GM19324 (cell line): ENCODE measurements around the gene ADARB1.

Experiments
- ATAC-seq: cut with Tn5 transposase; IDR thresholded peaks from one replicate; pipeline ENCODE4 v1.9.1; 2021; ENCODE audit warnings: mild to moderate bottlenecking, moderate library complexity; ENCODE audit not compliant: unreplicated experiment, low FRiP score

ADARB1 gene

DNA sequence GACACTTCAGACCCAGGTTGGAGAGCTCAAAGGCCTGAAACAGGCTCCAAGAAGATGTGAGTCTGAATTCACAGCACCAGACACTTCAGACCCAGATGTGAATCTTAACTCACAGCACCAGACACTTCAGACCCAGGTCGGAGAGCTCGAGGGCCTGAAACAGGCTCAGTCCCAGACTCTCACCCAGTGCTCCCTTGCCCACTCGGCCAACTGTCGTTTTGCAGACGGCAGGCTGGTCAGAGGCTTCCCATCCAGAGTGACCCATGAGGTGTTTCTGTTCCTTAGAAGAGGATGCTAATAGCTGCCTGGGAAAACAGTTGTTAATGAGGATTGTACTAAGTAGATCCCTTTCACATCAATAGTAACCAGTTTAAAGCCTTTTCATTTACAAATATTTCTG, 88.4 kb downstream of the ADARB1 start:
- ATAC-seq, result no peak

DNA sequence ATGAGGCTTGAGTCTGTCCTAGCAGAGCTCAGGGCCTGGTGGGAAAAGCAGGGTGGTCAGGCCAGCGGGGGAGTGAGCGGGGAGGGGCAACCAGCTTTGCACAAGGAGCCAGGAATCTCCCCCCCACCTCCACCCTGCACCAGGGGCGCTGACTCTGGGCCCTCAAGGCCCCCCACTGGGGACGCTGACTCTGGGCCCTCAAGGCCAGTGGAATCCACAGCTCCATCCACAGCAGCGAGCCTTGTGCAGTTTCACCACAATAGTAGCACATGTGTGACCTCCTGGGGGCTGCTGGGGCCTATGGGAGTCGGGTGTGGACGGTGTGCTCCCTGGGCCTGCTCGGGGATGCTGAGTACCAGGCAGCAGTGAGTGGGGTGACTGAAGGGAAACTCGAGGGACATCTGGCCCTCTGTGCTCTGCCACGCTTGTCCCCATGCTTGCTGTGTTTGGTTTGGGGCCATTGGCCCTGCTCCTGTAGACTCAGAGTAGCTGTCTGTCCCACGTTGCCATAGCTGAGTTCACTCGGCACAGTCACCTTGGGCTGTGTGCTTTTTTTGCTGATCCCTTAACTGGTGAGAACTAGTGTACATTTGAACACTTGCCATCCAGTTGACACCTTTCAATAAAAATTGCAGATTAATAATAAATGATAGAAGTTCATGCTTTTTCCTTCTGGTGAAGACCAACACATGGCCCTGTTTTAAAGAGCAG, 89.2 kb downstream of the ADARB1 start:
- ATAC-seq, result no peak

DNA sequence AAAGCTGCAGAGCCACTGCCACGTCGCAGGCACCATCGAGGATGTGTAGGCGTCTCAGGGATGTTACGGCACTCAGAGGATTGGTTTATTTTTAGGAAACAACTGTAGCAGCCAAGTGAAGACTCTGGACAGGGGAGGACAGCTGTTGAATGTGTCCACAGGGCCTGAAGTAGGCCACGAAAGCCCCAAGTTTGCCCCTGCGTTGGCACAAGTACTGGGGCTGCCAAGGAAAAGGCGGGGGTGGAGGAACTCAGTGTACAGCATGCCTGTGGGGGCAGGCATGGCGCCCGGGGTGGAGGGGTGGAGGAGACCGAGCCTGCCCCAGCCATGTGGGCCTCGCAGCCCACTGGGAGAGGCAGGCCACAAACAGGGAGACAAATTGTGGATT, 89.7 kb downstream of the ADARB1 start:
- ATAC-seq, result no peak

DNA sequence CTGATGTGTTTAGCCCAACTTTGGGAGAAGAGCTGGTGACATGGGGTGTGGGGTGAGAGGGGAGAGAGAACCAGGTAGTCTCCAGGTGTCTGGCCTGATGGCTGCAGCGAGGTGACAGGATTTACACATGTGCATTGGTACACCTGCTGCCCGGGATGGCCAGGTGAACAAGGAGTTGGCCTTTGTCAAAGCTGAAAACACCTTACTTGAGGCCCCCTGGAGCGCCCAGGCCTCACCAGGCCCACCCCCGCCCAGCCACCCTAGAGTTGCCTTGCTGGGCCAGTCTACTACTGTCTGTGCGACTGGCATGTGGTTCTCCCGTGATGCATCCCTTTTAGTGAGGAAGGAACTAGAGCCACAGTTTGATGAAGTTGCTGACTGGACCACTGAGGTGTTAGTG, 90.5 kb downstream of the ADARB1 start:
- no peak for ATAC-seq

DNA sequence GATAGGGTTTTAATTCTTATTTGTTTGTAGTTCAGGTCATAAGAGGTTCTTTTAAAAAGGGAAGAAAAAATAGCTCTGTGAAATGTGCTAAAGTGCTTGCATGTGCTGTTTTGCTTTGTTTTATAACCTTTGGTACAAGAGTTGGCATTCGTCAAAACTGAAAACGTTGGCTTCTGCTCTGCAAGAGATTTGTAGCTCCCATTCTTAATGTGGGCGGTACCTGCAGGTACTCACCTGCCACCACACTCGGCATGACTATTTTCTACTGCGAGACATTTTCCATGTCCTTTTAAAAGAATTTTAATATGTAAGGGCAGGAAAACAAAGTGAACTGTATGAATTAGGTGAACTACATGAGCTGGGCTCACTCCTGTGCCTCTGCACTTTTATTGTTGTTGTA, 92.6 kb downstream of the ADARB1 start:
- ATAC-seq, result no peak

DNA sequence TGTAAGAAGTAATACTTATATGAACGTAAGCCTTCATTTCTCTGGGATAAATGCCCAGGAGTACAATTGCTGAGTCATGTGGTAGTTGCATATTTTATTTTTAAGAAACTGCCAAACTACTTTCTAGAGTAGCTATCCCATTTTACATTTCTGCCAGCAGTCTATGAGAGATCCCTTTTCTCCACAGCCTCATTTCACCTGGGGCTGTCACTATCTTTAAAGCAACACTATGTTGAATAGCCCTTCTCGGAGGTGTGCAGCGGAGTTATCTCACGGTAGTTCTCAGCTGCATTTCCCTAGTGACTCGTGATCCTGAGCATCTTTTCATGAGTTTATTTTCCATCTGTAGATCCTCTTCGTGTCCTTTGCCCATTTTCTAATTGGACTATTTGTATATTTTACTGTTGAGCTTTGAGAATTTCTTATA, 93.4 kb downstream of the ADARB1 start:
- no peak for ATAC-seq

DNA sequence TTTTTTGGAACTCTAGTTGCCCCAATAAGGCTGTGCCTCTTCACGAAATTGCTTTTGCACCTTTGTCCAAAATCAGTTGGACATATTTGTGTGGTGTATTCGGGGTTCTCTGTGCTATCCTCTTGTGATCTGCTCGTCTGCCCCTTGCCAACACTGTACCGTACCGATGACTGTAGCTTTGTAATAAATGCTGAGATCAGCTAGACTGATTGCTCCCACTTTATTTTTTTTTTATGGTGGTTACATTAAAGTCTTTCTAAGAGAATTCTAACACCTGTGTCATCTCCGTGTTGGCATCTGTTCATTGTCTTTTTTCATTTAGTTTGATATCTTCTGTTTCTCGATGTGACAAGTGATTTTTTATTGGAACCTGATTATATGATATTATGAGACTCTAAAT, 94.1 kb downstream of the ADARB1 start:
- no peak for ATAC-seq

DNA sequence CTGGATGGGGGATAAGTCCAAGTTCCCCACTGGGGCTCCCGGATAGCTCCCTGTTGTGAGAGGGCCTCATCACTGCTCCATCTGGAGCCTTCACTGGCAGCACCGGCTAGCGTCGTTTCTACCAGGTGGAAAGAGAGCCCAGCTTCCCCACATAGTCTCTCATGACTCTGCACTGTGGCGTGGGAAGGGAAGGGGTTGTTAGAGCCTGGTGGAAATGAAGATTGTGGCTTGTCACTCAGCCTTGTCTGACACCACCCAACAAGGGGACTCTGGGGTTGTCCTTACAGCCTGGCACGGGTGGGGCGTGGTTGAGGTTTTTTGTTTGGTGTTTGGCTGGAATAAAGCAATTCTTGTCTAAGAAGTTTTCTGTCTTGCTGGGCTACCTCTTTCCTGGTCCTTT, 94.6 kb downstream of the ADARB1 start:
- ATAC-seq, result no peak

DNA sequence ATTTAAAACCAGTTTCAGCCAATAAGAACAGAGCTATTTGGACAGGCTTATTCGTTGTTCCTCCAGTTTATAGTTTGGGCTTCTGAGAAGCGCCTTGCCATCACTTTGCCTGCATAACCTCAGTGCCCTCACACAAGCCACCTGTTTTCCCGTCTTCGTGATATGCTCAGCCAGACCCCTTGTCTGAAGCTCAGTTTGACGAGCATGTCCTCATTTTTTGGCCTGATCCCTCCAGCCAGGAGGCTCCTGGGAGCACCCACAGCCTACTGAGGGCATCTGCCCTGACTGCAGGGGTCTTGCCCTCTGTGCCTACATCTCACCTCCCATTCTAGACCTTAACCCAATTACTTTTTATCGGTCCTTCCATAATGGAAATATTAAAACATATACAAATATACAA, 95.3 kb downstream of the ADARB1 start:
- ATAC-seq, result no peak

DNA sequence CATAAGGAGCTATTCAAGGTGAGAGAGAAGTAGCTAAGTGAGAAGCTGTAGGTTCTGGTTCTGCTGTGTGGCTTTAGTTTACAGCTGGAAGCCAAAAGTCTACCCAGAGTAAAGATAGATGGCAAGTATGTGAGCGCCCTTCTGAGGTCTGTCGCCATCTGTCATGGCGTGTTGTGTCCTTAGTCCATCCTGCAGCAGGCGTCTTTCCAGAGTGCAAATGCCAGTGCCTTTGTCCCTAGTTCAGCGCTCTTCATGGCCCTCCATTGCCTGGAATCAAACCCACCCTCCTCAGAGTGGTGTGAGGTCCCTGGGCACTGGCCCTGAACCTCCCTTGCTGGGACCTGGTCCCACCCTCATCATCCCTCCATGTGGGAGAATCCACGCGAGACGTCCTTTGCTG, 96.6 kb downstream of the ADARB1 start:
- ATAC-seq, result no peak

DNA sequence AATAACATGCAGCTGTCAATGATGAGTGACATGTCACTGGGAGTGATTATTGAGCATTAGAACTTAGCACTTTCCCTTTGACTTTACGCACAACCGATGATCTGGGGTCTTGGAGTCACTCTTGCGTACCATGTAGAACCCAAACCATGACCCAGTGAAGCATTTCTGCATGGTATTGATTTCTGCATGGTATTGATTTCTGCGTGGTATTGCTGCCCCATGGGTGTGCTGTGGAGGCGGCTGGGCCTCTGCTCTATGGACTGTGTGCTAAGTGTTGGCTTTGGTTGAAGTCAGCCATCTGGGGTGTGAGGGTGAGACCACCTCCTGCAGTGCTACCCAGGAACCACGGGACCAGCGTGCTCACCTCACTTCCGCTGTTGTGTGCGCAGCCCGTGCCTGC, 98.0 kb downstream of the ADARB1 start:
- no peak for ATAC-seq

DNA sequence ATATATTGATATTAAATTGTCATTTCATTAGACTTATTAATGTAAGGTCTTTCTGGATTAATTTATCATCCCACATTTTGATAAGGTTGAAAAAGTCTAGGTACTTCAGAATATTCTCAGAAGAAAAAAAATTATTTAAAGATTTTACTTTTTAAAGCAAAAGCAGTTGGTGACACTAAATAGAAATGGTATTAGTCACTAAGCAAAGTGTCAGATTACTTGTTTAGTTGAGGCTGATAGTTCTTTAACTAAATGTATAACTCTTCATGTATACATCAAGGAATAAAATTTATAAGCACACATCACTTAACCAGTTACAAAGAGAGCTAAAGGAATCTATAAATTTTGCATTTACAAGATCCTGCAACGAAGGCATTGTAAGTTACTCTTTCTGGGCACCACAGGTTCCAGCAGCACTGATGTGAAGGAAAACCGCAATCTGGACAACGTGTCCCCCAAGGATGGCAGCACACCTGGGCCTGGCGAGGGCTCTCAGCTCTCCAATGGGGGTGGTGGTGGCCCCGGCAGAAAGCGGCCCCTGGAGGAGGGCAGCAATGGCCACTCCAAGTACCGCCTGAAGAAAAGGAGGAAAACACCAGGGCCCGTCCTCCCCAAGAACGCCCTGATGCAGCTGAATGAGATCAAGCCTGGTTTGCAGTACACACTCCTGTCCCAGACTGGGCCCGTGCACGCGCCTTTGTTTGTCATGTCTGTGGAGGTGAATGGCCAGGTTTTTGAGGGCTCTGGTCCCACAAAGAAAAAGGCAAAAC, 101.1 kb downstream of the ADARB1 start:
- ATAC-seq, result no peak

DNA sequence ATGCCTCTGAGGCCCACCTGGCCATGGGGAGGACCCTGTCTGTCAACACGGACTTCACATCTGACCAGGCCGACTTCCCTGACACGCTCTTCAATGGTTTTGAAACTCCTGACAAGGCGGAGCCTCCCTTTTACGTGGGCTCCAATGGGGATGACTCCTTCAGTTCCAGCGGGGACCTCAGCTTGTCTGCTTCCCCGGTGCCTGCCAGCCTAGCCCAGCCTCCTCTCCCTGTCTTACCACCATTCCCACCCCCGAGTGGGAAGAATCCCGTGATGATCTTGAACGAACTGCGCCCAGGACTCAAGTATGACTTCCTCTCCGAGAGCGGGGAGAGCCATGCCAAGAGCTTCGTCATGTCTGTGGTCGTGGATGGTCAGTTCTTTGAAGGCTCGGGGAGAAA, 101.8 kb downstream of the ADARB1 start:
- ATAC-seq, result no peak

DNA sequence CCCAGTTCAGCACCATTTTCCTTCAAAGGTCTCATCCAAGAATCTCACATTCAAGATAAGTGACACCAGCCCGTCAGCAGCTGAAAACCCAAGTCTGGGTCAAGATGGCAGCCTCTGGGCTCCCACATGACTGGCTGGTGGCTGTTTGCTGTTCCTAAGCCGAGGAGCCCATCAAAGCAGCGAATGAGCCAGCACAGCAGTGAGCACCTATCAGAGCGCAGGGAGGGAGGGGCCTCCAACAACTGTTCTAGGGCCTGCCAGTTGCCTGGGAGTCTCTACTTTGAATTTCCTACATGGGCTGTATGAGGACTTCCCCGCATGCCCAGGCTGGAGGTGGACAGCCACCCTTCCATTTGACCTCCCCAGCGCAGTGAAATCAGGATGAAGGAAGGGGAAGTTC, 102.7 kb downstream of the ADARB1 start:
- no peak for ATAC-seq

DNA sequence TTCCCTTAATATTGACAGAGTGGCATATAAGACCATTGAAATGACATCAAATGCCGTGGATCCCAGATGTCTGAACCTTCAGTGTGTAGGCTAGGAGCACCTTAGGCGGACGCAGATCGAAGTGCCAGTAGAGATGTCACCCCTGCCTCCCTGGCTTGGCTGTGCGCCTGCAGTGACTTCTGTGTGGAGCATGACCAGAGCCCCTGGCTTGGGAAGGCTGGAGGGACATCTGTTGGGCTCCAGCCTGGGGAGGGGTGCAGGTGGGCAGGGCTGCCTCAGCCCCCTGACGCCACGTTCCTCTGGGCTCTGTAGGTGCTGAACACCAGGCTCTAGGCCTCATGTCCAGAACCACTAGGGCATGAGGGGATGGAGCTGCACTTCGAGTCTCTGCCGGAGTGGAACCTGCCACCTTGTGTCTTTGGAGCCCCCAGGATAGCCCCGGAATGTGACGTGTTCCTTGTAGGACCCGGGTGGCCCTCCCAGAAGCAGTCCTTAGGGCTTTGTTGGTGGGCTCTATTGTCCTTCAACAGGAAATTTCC, 103.8 kb downstream of the ADARB1 start:
- ATAC-seq, result no peak

DNA sequence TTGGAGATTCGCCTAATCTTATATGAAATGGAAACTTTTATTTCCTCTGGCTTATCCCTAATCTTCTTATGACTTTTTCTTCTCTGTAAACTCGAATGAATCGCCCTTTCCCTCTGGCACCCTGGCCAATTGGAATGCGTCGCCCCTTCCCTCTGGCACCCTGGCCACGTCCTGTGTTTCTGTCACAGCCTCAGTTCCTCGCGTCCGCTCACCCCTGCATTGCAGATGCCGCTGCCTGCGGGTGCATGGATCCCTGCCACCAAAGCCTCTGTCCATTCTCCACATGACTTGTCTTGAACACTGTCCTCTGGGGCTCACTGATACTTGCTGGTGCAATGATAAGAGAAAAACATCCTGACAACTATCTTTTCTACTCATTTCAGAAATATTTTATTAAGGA, 104.6 kb downstream of the ADARB1 start:
- ATAC-seq, result no peak

DNA sequence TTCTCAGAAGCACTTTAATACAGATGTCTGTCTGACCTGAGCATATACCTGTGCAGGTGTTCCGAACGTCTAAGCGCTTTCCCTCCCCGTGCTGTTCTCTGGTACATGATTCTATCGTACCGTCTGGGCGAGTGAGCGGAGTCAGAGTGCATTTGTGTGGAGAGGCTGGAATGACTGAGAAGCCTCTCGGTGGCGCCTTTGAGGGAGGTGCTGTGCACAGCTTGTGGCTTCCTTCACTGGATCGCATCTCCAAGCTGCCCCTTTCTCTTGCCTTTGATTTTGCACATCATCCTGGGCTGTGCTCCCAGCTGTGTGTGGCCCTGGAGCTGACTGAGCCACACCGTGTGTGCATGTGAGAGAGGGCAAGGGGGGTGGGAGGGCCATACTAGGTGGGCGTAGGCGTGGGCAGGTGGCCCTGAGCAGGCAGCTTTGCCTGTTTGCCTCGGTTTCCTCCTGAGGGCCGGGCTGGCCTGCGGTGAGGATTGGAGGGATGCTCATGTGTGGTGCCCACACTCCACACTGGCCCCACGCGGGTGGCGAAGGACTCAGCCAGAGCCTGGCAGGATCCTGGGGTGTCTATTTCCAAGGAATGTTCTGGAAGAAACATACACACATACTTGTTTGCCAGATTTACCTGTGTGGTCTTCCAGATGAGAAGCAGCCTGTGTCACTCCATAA, 105.3 kb downstream of the ADARB1 start:
- ATAC-seq, result no peak

DNA sequence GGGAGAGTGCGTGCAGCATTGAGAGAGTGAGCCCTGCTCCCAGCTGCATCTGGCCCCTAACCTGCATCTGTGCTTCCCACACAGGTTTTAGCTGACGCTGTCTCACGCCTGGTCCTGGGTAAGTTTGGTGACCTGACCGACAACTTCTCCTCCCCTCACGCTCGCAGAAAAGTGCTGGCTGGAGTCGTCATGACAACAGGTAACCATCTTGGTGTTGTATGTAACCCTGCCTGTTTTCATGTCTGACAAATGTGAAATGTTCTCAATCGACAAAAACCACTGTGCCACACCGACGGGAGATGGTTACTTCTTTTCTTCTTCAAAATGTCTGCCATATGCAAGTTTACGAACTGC, 105.8 kb downstream of the ADARB1 start:
- ATAC-seq, result no peak

DNA sequence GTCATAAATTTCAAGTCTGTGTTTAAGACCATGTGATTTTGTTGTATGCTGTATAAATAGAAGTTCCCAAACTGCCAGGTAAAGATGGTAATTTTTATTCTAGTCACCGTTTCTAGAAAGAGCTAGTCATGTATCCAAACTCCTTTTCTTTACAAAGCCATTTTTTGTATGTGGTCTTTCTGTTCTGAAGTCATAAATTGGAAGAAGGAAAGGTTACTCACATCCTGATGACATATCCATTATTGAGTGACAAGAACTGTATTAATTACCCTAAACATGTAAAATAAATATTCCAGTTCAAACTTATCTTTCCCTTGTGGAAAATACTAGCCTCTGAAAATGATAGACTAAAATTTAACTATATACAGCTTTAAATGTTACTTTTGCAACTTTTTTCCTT, 108.6 kb downstream of the ADARB1 start:
- no peak for ATAC-seq

DNA sequence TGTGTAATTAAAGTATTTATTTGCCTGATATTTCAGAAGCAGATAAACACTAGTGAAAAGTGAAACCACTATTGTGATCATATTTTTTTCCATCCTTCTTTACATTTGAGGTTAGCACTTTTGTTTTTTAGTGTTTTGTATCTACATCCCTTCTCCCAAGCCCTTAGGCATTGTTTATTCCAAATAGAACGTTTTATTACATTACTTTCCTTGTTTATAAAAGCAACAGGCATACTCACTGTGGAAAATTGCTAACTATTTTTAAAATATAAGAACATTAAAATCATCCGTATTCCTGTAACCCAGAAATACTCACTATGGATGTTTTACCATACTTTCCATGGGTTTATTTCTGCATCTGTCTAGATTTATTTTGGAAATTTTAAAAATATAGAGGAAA, 109.5 kb downstream of the ADARB1 start:
- ATAC-seq, result no peak

DNA sequence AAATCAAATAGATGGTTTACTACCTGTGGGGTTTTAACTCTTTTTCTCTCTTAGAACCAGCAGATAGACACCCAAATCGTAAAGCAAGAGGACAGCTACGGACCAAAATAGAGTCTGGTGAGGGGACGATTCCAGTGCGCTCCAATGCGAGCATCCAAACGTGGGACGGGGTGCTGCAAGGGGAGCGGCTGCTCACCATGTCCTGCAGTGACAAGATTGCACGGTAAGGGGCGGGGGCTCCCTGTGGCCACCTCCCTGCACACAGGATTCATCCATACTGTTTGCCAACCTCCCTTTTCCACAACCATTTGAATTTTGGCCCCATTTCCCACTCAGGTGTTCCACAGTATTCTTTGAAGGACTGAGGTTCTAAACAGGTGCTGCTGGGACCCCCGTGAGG, 110.5 kb downstream of the ADARB1 start:
- ATAC-seq, result no peak

DNA sequence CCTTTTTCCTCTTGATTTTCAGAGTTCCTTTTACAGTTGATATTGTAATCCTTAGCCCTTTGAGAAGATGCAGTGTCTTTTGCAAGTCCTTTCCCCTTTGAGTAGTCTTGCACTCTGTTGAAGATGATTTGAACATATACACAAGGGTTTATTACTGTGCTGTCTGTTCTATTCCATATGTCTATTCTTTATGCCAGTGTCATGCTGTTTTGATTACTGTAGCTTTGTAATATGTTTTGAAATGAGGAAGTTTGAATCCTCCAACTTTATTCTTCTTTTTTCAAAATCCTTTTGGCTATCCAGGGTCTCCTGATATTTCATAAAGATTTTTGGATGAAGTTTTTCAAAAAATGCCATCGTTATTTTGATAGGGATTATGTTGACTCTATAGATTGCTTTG, 112.3 kb downstream of the ADARB1 start:
- ATAC-seq, result no peak
